RWPE2 (cell line): Measurements from ENCODE around the gene SCN3A.

ENCODE experiments used
- ATAC-seq: fragments of 200-7000 bp; cut with Tn5 transposase; 3 replicates; pipeline ENCODE4 v1.9.1; 2021; ENCODE audit warnings: low read depth
- DNase-seq: peaks from one replicate; pipeline ENCODE4 v3.0.0-alpha.2; 2020; ENCODE audit warnings: low spot score
- H3K27ac ChIP-seq: fragments of 450-650 bp; 2 replicates; pipeline ENCODE4 v1.5.1; 2017; ENCODE audit warnings: mild to moderate bottlenecking; ENCODE audit not compliant: poor library complexity, severe bottlenecking
- H3K27me3 ChIP-seq: fragments of 250-450 bp; sonication (Bioruptor Pico); 2 replicates; pipeline ENCODE4 v1.5.1; 2021; ENCODE audit warnings: mild to moderate bottlenecking, moderate library complexity; ENCODE audit not compliant: insufficient read depth, poor library complexity, severe bottlenecking
- H3K36me3 ChIP-seq: fragments of 250-450 bp; sonication (Bioruptor Pico); 2 replicates; pipeline ENCODE4 v1.5.1; 2020; ENCODE audit warnings: low read depth, mild to moderate bottlenecking, moderate library complexity
- H3K4me1 ChIP-seq: fragments of 250-450 bp; sonication (Bioruptor Pico); 2 replicates; pipeline ENCODE4 v1.5.1; 2021; ENCODE audit warnings: mild to moderate bottlenecking, moderate library complexity; ENCODE audit not compliant: insufficient read depth, poor library complexity, severe bottlenecking
- H3K4me3 ChIP-seq: fragments of 250-450 bp; sonication (Bioruptor Pico); 2 replicates; pipeline ENCODE4 v1.5.1; 2021; ENCODE audit warnings: mild to moderate bottlenecking, moderate library complexity; ENCODE audit not compliant: severe bottlenecking
- H3K9me3 ChIP-seq: fragments of 250-450 bp; sonication (Bioruptor Pico); 2 replicates; pipeline ENCODE4 v1.5.1; 2021; ENCODE audit warnings: mild to moderate bottlenecking, moderate library complexity; ENCODE audit not compliant: severe bottlenecking
- TF ChIP-seq, protein P1 (sequence below): fragments of 450-650 bp; IDR thresholded peaks from one replicate; pipeline ENCODE4 v1.5.1; 2017; ENCODE audit warnings: mild to moderate bottlenecking, moderate library complexity; ENCODE audit not compliant: poor library complexity, severe bottlenecking

The SCN3A gene

DNA sequence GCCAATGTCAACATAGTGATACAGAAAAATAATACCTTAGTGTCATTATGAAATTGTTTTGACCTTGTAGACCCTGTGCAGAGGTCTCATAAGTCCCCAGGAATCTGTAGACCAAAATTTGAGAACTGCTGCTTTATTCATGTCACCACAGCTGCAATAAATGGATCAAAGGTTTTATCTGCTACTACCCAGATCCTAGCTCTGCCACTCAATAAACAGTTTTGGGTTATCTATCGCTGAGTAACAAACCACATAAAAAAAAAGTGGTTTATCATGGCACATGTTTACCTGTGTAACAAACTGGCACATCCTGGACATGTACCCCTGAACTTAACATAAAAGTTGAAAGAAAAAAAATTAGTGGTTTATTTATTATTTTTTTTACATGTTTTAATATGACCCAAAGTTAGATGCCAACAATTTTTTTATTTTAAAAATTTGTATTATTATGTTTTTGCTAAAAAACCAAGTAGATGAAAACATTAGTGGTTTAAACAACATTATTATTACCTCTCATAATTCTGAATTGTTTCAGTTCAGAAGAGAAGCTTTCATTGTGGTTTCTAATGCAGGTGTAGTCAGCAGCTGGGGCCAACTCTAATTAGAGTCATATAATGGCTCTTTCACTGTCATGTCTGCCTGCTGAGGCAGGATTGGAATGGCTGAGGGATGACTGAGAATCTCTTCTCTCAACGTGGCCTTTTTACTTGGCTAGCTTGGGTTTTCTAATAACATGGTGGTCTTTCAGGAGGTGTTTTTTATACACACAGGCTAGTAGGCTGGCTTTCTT lies 145.2 kb downstream of the SCN3A start:
- TF ChIP-seq, protein P1, sequence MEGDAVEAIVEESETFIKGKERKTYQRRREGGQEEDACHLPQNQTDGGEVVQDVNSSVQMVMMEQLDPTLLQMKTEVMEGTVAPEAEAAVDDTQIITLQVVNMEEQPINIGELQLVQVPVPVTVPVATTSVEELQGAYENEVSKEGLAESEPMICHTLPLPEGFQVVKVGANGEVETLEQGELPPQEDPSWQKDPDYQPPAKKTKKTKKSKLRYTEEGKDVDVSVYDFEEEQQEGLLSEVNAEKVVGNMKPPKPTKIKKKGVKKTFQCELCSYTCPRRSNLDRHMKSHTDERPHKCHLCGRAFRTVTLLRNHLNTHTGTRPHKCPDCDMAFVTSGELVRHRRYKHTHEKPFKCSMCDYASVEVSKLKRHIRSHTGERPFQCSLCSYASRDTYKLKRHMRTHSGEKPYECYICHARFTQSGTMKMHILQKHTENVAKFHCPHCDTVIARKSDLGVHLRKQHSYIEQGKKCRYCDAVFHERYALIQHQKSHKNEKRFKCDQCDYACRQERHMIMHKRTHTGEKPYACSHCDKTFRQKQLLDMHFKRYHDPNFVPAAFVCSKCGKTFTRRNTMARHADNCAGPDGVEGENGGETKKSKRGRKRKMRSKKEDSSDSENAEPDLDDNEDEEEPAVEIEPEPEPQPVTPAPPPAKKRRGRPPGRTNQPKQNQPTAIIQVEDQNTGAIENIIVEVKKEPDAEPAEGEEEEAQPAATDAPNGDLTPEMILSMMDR, result no peak
- Histone ChIP-seq H3K4me3 (no peak overlapping the region), H3K27ac (no peak overlapping the region), H3K4me1 (no peaks in the 10 kb centered on the region), H3K27me3 (no peaks in the 10 kb centered on the region), H3K9me3 (no peaks in the 10 kb centered on the region), H3K36me3 (no peaks in the 10 kb centered on the region)
- ATAC-seq (no peak), DNase-seq (no peak)

DNA sequence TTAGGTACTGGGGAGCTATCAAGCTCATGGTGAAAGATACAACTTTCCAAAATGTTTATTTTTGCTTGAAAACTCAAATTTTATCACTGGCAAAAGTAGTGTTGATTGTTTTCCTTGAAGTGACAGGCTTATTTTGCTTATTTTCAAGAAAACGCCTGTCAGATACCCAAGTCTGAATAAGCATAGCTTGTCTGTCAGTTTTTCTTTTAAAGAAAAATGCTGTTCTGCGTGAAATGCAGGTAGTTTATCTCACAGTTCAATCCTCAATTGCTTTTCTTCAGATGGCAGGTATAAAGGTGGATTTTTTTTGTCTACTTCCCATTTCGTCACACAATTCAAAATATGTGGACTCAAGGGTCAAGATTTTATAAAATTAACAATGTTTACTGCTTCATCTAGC lies 145.9 kb downstream of the SCN3A start:
- no peaks in the 10 kb centered on the region for H3K4me1 ChIP-seq
- ATAC-seq (no peak), DNase-seq (no peak)

DNA sequence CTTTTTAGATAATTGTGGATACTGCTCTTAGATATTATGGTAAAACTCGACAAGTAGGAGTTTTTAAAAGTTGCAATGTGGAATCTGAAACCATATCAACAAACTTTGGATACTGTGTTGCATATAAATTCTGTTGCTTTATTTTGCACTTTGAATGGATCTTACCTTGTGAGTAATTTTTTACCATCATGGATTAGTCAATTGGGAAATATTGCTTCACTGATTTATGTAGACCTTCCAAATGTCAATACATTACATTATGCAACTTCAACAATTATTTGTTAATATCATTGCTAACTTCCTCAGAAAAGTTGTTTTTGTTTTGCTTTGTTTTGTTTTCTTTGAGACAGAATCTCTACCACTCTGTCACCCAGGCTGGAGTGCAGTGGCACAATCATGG lies 146.5 kb downstream of the SCN3A start:
- Histone ChIP-seq H3K4me1 (no peaks in the 10 kb centered on the region), H3K4me3 (no peak overlapping the region), H3K27me3 (no peaks in the 10 kb centered on the region), H3K27ac (no peak overlapping the region), H3K9me3 (no peaks in the 10 kb centered on the region), H3K36me3 (no peaks in the 10 kb centered on the region)
- TF ChIP-seq, protein P1, result no peak
- ATAC-seq, result no peak
- DNase-seq, result no peak

More for the DNA sequence above, 145.9 kb downstream of the SCN3A start:
- no peak overlapping the region for H3K27ac ChIP-seq
- no peaks in the 10 kb centered on the region for H3K36me3 ChIP-seq
- H3K4me3 ChIP-seq, result no peak overlapping the region
- TF ChIP-seq, protein P1, result no peak
- H3K9me3 ChIP-seq, result no peaks in the 10 kb centered on the region
- no peaks in the 10 kb centered on the region for H3K27me3 ChIP-seq

DNA sequence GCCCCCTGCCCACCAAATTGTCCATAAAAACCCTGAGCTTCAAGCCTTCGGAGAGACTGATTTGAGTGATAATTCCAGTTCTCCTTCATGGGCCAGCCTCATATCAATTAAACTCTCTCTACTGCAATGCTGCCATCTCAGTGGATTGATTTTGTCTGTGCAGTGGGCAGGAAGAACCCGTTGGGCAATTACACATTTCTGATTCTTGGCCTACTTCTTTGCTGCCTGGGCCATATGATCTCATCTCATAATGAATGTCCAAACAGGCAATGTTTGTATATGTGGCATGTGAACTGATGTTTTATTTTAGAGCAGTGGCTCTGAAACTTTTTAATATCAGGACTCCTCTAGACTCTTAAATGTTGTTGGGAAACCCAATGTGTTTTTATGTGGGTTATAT lies 147.3 kb downstream of the SCN3A start:
- TF ChIP-seq, protein P1, result no peak
- Histone ChIP-seq H3K9me3 (no peaks in the 10 kb centered on the region), H3K27ac (no peak overlapping the region), H3K4me1 (no peaks in the 10 kb centered on the region), H3K27me3 (no peaks in the 10 kb centered on the region), H3K4me3 (no peak overlapping the region), H3K36me3 (no peaks in the 10 kb centered on the region)
- ATAC-seq, result no peak
- DNase-seq, result no peak
